Activated CD8-positive, alpha-beta memory T cell treated with anti-CD3 and anti-CD28 coated beads for 24 hours (primary cell): ENCODE measurements around the gene KCNAB1.

ENCODE experiments used
- DNase-seq: peaks from one replicate; pipeline ENCODE4 v3.0.0-alpha.2; 2020

The KCNAB1 gene

GRCh38 chr3:156418428-156418827, 298.1 kb downstream of the KCNAB1 start:
- DNase-seq = no peak

GRCh38 chr3:156421534-156421933, 301.2 kb downstream of the KCNAB1 start:
- DNase-seq = no peak

- no peak for DNase-seq
Measured at GRCh38 chr3:156424758-156425157, 304.4 kb downstream of the KCNAB1 start.

- no peak for DNase-seq
Measured at GRCh38 chr3:156425651-156426050, 305.3 kb downstream of the KCNAB1 start.

- no peak for DNase-seq
Measured at GRCh38 chr3:156429125-156429524, 308.7 kb downstream of the KCNAB1 start.

GRCh38 chr3:156431334-156432124, 311.2 kb downstream of the KCNAB1 start:
- DNase-seq = no peak

- DNase-seq = no peak
Measured at GRCh38 chr3:156432563-156432962, 312.2 kb downstream of the KCNAB1 start.

GRCh38 chr3:156433138-156433537, 312.8 kb downstream of the KCNAB1 start:
- no peak for DNase-seq

- DNase-seq = no peak
Measured at GRCh38 chr3:156433910-156434309, 313.5 kb downstream of the KCNAB1 start.

- DNase-seq = no peak
Measured at GRCh38 chr3:156434921-156435320, 314.5 kb downstream of the KCNAB1 start.

- DNase-seq = no peak
Measured at GRCh38 chr3:156443079-156443478, 322.7 kb downstream of the KCNAB1 start.

- DNase-seq = no peak
Measured at GRCh38 chr3:156445117-156446090, 325.0 kb downstream of the KCNAB1 start.

- DNase-seq = no peak
Measured at GRCh38 chr3:156448300-156448699, 327.9 kb downstream of the KCNAB1 start.

GRCh38 chr3:156449710-156450574, 329.6 kb downstream of the KCNAB1 start:
- DNase-seq = no peak

GRCh38 chr3:156455839-156456238, 335.5 kb downstream of the KCNAB1 start:
- DNase-seq = no peak

- DNase-seq = no peak
Measured at GRCh38 chr3:156456771-156457224, 336.4 kb downstream of the KCNAB1 start.

- DNase-seq = no peak
Measured at GRCh38 chr3:156459434-156459833, 339.1 kb downstream of the KCNAB1 start.

GRCh38 chr3:156460206-156460611, 339.8 kb downstream of the KCNAB1 start:
- no peak for DNase-seq

- no peak for DNase-seq
Measured at GRCh38 chr3:156461889-156462288, 341.5 kb downstream of the KCNAB1 start.

GRCh38 chr3:156463123-156463522, 342.7 kb downstream of the KCNAB1 start:
- no peak for DNase-seq

GRCh38 chr3:156465194-156465593, 344.8 kb downstream of the KCNAB1 start:
- no peak for DNase-seq

- no peak for DNase-seq
Measured at GRCh38 chr3:156469456-156469855, 349.1 kb downstream of the KCNAB1 start.

GRCh38 chr3:156471431-156471830, 351.1 kb downstream of the KCNAB1 start:
- DNase-seq = no peak
